K562 (cell line): Measurements from ENCODE around the gene ZSWIM8. TPM values are rescaled to one million over a fixed set of nuclear protein-coding genes. Genes with fewer than 3 reads are reported as not detected.

Source experiments
- BCL6 ChIP-seq: fragments of 250-450 bp; sonication (Bioruptor Pico); IDR thresholded peaks from 2 replicates; pipeline ENCODE4 v1.4.0; 2020
- CC2D1A ChIP-seq: fragments of 450-650 bp; IDR thresholded peaks from 2 replicates; pipeline ENCODE4 v1.6.1; 2017; ENCODE audit warnings: mild to moderate bottlenecking
- ESRRA ChIP-seq: fragments of 450-650 bp; IDR thresholded peaks from 2 replicates; pipeline ENCODE4 v1.6.1; 2014; ENCODE audit warnings: low read depth, mild to moderate bottlenecking, moderate library complexity, borderline replicate concordance
- FUS ChIP-seq: fragments of 200-400 bp; formaldehyde crosslinking; optimal IDR thresholded peaks from 2 replicates; pipeline ENCODE3; 2017; ENCODE audit warnings: low read depth, low read length
- L3MBTL2 ChIP-seq: fragments of 450-650 bp; IDR thresholded peaks from 2 replicates; pipeline ENCODE4 v1.6.1; 2016; ENCODE audit warnings: mild to moderate bottlenecking, moderate library complexity
- NFRKB ChIP-seq: fragments of 450-650 bp; IDR thresholded peaks from 2 replicates; pipeline ENCODE4 v1.6.1; 2016; ENCODE audit warnings: low read depth
- RAD21 ChIP-seq, 2 experiments: fragments of 250-450 bp in 1 of 2; fragments of 450-650 bp in 1 of 2; sonication (Bioruptor Pico) in 1 of 2; formaldehyde crosslinking in 1 of 2; IDR thresholded peaks in 1 of 2; conservative IDR thresholded peaks in 1 of 2; 2 replicates each; pipeline versions ENCODE4 v1.4.0 to v1.8.0; 2020 to 2022; ENCODE audit warnings: mild to moderate bottlenecking in 2 of 2, moderate library complexity in 1 of 2
- RB1 ChIP-seq: fragments of 450-650 bp; IDR thresholded peaks from 2 replicates; pipeline ENCODE4 v1.6.1; 2017; ENCODE audit warnings: low read depth, mild to moderate bottlenecking
- SAP30 ChIP-seq: fragments of 200-600 bp; sonication (generic); IDR thresholded peaks from 2 replicates; pipeline ENCODE4 v1.6.1; 2012; ENCODE audit warnings: borderline replicate concordance, low read depth, mild to moderate bottlenecking, moderate library complexity, low read length, control low read depth, inconsistent platforms; ENCODE audit not compliant: insufficient read depth, poor library complexity, severe bottlenecking
- SMAD4 ChIP-seq: fragments of 250-450 bp; sonication (Bioruptor Pico); conservative IDR thresholded peaks from 2 replicates; pipeline ENCODE4 v1.8.0; 2021; ENCODE audit warnings: inconsistent platforms, mild to moderate bottlenecking, moderate library complexity
- SRSF7 ChIP-seq: fragments of 200-400 bp; formaldehyde crosslinking; optimal IDR thresholded peaks from 2 replicates; pipeline ENCODE3; 2017; ENCODE audit warnings: mild to moderate bottlenecking, low read depth, low read length
- TBP ChIP-seq: optimal IDR thresholded peaks from 2 replicates; pipeline ENCODE3; 2011; ENCODE audit warnings: low read depth, low read length, improper control_type of control experiment
- TRIM28 ChIP-seq: fragments of 450-650 bp; IDR thresholded peaks from 2 replicates; pipeline ENCODE4 v1.6.1; 2017
- ZFP30 ChIP-seq: fragments of 250-450 bp; sonication (Bioruptor Pico); IDR thresholded peaks from 2 replicates; pipeline ENCODE4 v1.8.0; 2022; ENCODE audit warnings: moderate library complexity, mild to moderate bottlenecking, inconsistent platforms, borderline replicate concordance
- ZNF253 ChIP-seq: fragments of 250-450 bp; sonication (Bioruptor Pico); conservative IDR thresholded peaks from 2 replicates; pipeline ENCODE4 v1.6.1; 2021; ENCODE audit warnings: mild to moderate bottlenecking
- ZNF274 ChIP-seq: IDR thresholded peaks from 2 replicates; pipeline ENCODE4 v1.6.1; 2011; ENCODE audit warnings: low read depth, mild to moderate bottlenecking, low read length, moderate library complexity, borderline replicate concordance
- ZNF280A ChIP-seq: fragments of 450-650 bp; IDR thresholded peaks from 2 replicates; pipeline ENCODE4 v1.6.1; 2018; ENCODE audit warnings: mild to moderate bottlenecking, low read depth; ENCODE audit not compliant: partially characterized antibody
- ZNF282 ChIP-seq: sonication (generic); formaldehyde crosslinking; IDR thresholded peaks from 2 replicates; pipeline ENCODE4 v1.8.1; 2023; ENCODE audit warnings: missing genetic modification reagents
- ZNF76 ChIP-seq: fragments of 250-450 bp; sonication (Bioruptor Pico); IDR thresholded peaks from 2 replicates; pipeline ENCODE4 v1.4.0; 2020; ENCODE audit warnings: mild to moderate bottlenecking, moderate library complexity, borderline replicate concordance
- polyA plus RNA-seq, 8 experiments: library from polyadenylated mRNA; depleted of rRNA in 4 of 8; stranded (reverse) in 5 of 8; unstranded in 3 of 8; fragments of >200 nt; fragmentation: Nextera tagmentation in 2 of 8; fragmentation: Illumina TruSeq in 1 of 8; extraction: Ambion mirVana in 2 of 8; extraction: Trizol in 1 of 8; gene quantifications; 2 replicates each; pipeline versions ENCODE4 v1.2.1 to v1.2.3, GENCODE V29; 2011 to 2014; ENCODE audit warnings: inconsistent platforms in 1 of 8, missing spikeins in 1 of 8
- total RNA-seq, 7 experiments: library from RNA; depleted of rRNA in 6 of 7; stranded (reverse); fragments of >200 nt in 6 of 7; fragmentation: Illumina TruSeq in 2 of 7; extraction: Trizol in 2 of 7; gene quantifications; 2 replicates each; pipeline versions ENCODE4 v1.2.1 to v1.2.3, GENCODE V29; 2011 to 2021; ENCODE audit warnings: low replicate concordance in 1 of 7
- TF ChIP-seq, protein P1 (sequence below): fragments of 450-650 bp; IDR thresholded peaks from 2 replicates; pipeline ENCODE4 v1.6.1; 2017; ENCODE audit warnings: antibody characterized with exemption, mild to moderate bottlenecking
- TF ChIP-seq, protein P2 (sequence below): fragments of 250-450 bp; sonication (Bioruptor Pico); IDR thresholded peaks from 2 replicates; pipeline ENCODE4 v1.5.0; 2022; ENCODE audit warnings: mild to moderate bottlenecking

Gene ZSWIM8
- total and polyA plus RNA-seq, 9 of the 15 experiments (the other 6 are each of a cell fraction or from before 2014, with no cell fraction given), result 5.6 to 47.8 (median 26.7) TPM

- peak; percentile 35 for TF ChIP-seq SMAD4
- no peak for TF ChIP-seq CC2D1A
- TF ChIP-seq TRIM28, result no peak
- TF ChIP-seq ZNF274, result no peak
- peak; percentile 34; the same call in 1 of the 2 replicates for TF ChIP-seq ZNF76 (CRISPR knock-in tag)
- TF ChIP-seq L3MBTL2, result no peak
- TF ChIP-seq SRSF7, result no peak
- TF ChIP-seq, protein P1, sequence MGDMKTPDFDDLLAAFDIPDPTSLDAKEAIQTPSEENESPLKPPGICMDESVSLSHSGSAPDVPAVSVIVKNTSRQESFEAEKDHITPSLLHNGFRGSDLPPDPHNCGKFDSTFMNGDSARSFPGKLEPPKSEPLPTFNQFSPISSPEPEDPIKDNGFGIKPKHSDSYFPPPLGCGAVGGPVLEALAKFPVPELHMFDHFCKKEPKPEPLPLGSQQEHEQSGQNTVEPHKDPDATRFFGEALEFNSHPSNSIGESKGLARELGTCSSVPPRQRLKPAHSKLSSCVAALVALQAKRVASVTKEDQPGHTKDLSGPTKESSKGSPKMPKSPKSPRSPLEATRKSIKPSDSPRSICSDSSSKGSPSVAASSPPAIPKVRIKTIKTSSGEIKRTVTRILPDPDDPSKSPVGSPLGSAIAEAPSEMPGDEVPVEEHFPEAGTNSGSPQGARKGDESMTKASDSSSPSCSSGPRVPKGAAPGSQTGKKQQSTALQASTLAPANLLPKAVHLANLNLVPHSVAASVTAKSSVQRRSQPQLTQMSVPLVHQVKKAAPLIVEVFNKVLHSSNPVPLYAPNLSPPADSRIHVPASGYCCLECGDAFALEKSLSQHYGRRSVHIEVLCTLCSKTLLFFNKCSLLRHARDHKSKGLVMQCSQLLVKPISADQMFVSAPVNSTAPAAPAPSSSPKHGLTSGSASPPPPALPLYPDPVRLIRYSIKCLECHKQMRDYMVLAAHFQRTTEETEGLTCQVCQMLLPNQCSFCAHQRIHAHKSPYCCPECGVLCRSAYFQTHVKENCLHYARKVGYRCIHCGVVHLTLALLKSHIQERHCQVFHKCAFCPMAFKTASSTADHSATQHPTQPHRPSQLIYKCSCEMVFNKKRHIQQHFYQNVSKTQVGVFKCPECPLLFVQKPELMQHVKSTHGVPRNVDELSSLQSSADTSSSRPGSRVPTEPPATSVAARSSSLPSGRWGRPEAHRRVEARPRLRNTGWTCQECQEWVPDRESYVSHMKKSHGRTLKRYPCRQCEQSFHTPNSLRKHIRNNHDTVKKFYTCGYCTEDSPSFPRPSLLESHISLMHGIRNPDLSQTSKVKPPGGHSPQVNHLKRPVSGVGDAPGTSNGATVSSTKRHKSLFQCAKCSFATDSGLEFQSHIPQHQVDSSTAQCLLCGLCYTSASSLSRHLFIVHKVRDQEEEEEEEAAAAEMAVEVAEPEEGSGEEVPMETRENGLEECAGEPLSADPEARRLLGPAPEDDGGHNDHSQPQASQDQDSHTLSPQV, result 0 out of 2 replicates have a peak, but pooled peaks have one; percentile 35
- no peak for TF ChIP-seq RAD21 (CRISPR knock-in tag; conservative IDR thresholded peaks at IDR 0.05 in 1 of 2, IDR thresholded peaks at IDR 0.05 in 1 of 2)
- TF ChIP-seq, protein P2, sequence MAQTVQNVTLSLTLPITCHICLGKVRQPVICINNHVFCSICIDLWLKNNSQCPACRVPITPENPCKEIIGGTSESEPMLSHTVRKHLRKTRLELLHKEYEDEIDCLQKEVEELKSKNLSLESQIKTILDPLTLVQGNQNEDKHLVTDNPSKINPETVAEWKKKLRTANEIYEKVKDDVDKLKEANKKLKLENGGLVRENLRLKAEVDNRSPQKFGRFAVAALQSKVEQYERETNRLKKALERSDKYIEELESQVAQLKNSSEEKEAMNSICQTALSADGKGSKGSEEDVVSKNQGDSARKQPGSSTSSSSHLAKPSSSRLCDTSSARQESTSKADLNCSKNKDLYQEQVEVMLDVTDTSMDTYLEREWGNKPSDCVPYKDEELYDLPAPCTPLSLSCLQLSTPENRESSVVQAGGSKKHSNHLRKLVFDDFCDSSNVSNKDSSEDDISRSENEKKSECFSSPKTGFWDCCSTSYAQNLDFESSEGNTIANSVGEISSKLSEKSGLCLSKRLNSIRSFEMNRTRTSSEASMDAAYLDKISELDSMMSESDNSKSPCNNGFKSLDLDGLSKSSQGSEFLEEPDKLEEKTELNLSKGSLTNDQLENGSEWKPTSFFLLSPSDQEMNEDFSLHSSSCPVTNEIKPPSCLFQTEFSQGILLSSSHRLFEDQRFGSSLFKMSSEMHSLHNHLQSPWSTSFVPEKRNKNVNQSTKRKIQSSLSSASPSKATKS, result 0 out of 2 replicates have a peak, but pooled peaks have one; percentile 29
- no peak for TF ChIP-seq NFRKB
- no peak for TF ChIP-seq BCL6 (CRISPR knock-in tag)
- TF ChIP-seq ZNF280A, result no peak
- TF ChIP-seq ZFP30, result no peak
- no peak for TF ChIP-seq SAP30
- TF ChIP-seq TBP, result no peak
- TF ChIP-seq RB1, result no peak
- no peak for TF ChIP-seq ZNF253
- TF ChIP-seq ZNF282 (CRISPR knock-in tag), result no peak
- peak; percentile 42; the same call in 1 of the 2 replicates for TF ChIP-seq ESRRA
- TF ChIP-seq FUS, result no peak
These were observed 23.8 kb downstream of the ZSWIM8 start (continued) for GRCh38 chr10:73809061-73809818.
